Neural cell (in vitro differentiated cells): ENCODE results near the gene REV1. TPM values are rescaled to one million over a fixed set of nuclear protein-coding genes. Genes with fewer than 3 reads are reported as not detected.

ENCODE experiments used
- H2AFZ ChIP-seq: fragments of 200-600, 300-800 bp; sonication (generic), shearing (Covaris generic); 2 replicates; pipeline ENCODE4 v1.6.0; 2014; ENCODE audit warnings: low read depth, mild to moderate bottlenecking, antibody characterized with exemption, low read length, moderate library complexity
- H3F3A ChIP-seq: fragments of 200-600 bp; shearing (Covaris generic); 2 replicates; pipeline ENCODE4 v1.6.1; 2016; ENCODE audit warnings: mild to moderate bottlenecking, moderate library complexity, mixed read lengths, antibody characterized with exemption, low read length; ENCODE audit not compliant: insufficient read depth, poor library complexity, severe bottlenecking
- H3K27ac ChIP-seq: fragments of 200-600, 300-800 bp; sonication (generic), shearing (Covaris generic); 2 replicates; pipeline ENCODE4 v1.5.1; 2014; ENCODE audit warnings: mild to moderate bottlenecking, low read length, moderate library complexity
- H3K27me3 ChIP-seq: fragments of 300-800, 200-600 bp; sonication (generic), shearing (Covaris generic); 2 replicates; pipeline ENCODE4 v1.6.0; 2014; ENCODE audit warnings: mild to moderate bottlenecking, low read depth, low read length, moderate library complexity; ENCODE audit not compliant: insufficient read depth
- H3K36me3 ChIP-seq: fragments of 300-800, 200-600 bp; sonication (generic), shearing (Covaris generic); 2 replicates; pipeline ENCODE4 v1.5.1; 2014; ENCODE audit warnings: mild to moderate bottlenecking, antibody characterized with exemption, low read length, moderate library complexity; ENCODE audit not compliant: insufficient read depth
- H3K4me2 ChIP-seq: fragments of 300-800, 200-600 bp; sonication (generic), shearing (Covaris generic); 2 replicates; pipeline ENCODE4 v1.6.0; 2014; ENCODE audit warnings: mild to moderate bottlenecking, low read length
- H3K4me3 ChIP-seq: fragments of 300-800, 200-600 bp; sonication (generic), shearing (Covaris generic); 2 replicates; pipeline ENCODE4 v1.5.1; 2014; ENCODE audit warnings: mild to moderate bottlenecking, low read length, moderate library complexity
- H3K79me2 ChIP-seq: fragments of 200-600 bp; shearing (Covaris generic); replicated peaks from 2 replicates; pipeline ENCODE4 v1.6.0; 2014; ENCODE audit warnings: mild to moderate bottlenecking, low read length, moderate library complexity; ENCODE audit not compliant: insufficient read depth
- H3K9ac ChIP-seq: fragments of 300-800, 200-600 bp; sonication (generic), shearing (Covaris generic); 2 replicates; pipeline ENCODE4 v1.6.1; 2016; ENCODE audit warnings: mild to moderate bottlenecking, low read length, mixed read lengths
- H3K9me2 ChIP-seq: fragments of 200-600 bp; shearing (Covaris generic); 2 replicates; pipeline ENCODE4 v1.6.1; 2016; ENCODE audit warnings: mild to moderate bottlenecking, low read length, mixed read lengths; ENCODE audit not compliant: insufficient read depth
- H3K9me3 ChIP-seq: fragments of 200-600, 300-800 bp; sonication (generic), shearing (Covaris generic); 2 replicates; pipeline ENCODE4 v1.6.1; 2016; ENCODE audit warnings: mild to moderate bottlenecking, mixed run types, low read length, moderate library complexity, mixed read lengths
- H4K20me1 ChIP-seq: fragments of 200-600 bp; shearing (Covaris generic); 2 replicates; pipeline ENCODE4 v1.6.1; 2016; ENCODE audit warnings: mild to moderate bottlenecking, mixed run types; ENCODE audit not compliant: insufficient read depth
- CTCF ChIP-seq: fragments of 450-650 bp; IDR thresholded peaks from 2 replicates; pipeline ENCODE4 v1.5.1; 2014; ENCODE audit warnings: antibody characterized with exemption, mild to moderate bottlenecking, moderate library complexity; ENCODE audit not compliant: poor library complexity, severe bottlenecking
- EP300 ChIP-seq: fragments of 450-650 bp; conservative IDR thresholded peaks from 2 replicates; pipeline ENCODE4 v1.6.1; 2014; ENCODE audit warnings: antibody characterized with exemption, mild to moderate bottlenecking, moderate library complexity; ENCODE audit not compliant: poor library complexity, severe bottlenecking
- EZH2 ChIP-seq: fragments of 200-600, 300-800 bp; shearing (Covaris generic), sonication (generic); IDR thresholded peaks from 2 replicates; pipeline ENCODE4 v1.6.1; 2014; ENCODE audit warnings: antibody characterized with exemption, low read length, borderline replicate concordance, mild to moderate bottlenecking; ENCODE audit not compliant: insufficient read depth, poor library complexity, severe bottlenecking
- MXI1 ChIP-seq: fragments of 450-650 bp; conservative IDR thresholded peaks from 2 replicates; pipeline ENCODE4 v1.6.1; 2014; ENCODE audit warnings: antibody characterized with exemption, mild to moderate bottlenecking; ENCODE audit not compliant: poor library complexity, severe bottlenecking
- POLR2AphosphoS5 ChIP-seq: IDR thresholded peaks from 2 replicates; pipeline ENCODE4 v1.6.1; 2012
- RAD21 ChIP-seq: fragments of 450-650 bp; conservative IDR thresholded peaks from 2 replicates; pipeline ENCODE4 v1.6.1; 2014; ENCODE audit warnings: antibody characterized with exemption, mild to moderate bottlenecking, moderate library complexity
- REST ChIP-seq: IDR thresholded peaks from 2 replicates; pipeline ENCODE4 v1.6.1; 2012; ENCODE audit warnings: borderline replicate concordance
- SMC3 ChIP-seq: fragments of 450-650 bp; conservative IDR thresholded peaks from 2 replicates; pipeline ENCODE4 v1.6.1; 2014; ENCODE audit warnings: antibody characterized with exemption, mild to moderate bottlenecking, moderate library complexity; ENCODE audit not compliant: poor library complexity
- TAF1 ChIP-seq: IDR thresholded peaks from 2 replicates; pipeline ENCODE4 v1.6.1; 2012; ENCODE audit warnings: low read depth
- polyA plus RNA-seq: library from polyadenylated mRNA; depleted of rRNA; stranded (reverse); fragments of >200 nt; gene quantifications from 2 replicates; pipeline ENCODE4 v1.2.3, GENCODE V29; 2014

The REV1 gene
- polyA plus RNA-seq, 1 donor from 2014 or later: 84.1 TPM

- Histone ChIP-seq H3K9me3 (no peaks in the 10 kb centered on the region), H4K20me1 (no peaks in the 10 kb centered on the region), H2AFZ (no peak overlapping the region), H3K36me3 (peaks cover 26% of the 10 kb centered on the region), H3K4me3 (no peak overlapping the region), H3K79me2 (no peaks in the 10 kb centered on the region), H3K9ac (no peak overlapping the region), H3K9me2 (no peaks in the 10 kb centered on the region), H3K4me2 (no peak overlapping the region), H3K27me3 (no peaks in the 10 kb centered on the region), H3K27ac (no peak overlapping the region), H3F3A (no peaks in the 10 kb centered on the region)
- TF ChIP-seq REST: no peak
- no peak for TF ChIP-seq POLR2AphosphoS5
- TF ChIP-seq EP300: no peak
These were observed 91.5 kb downstream of the REV1 start for GRCh38 chr2:99398303-99398702.

- Histone ChIP-seq H3K27ac (no peak overlapping the region), H3K27me3 (no peaks in the 10 kb centered on the region), H3K4me2 (no peak overlapping the region), H3K9me3 (no peaks in the 10 kb centered on the region), H3F3A (no peaks in the 10 kb centered on the region), H3K36me3 (peaks cover 18% of the 10 kb centered on the region), H2AFZ (no peak overlapping the region), H3K9ac (no peak overlapping the region), H3K4me3 (no peak overlapping the region), H3K9me2 (no peaks in the 10 kb centered on the region), H4K20me1 (no peaks in the 10 kb centered on the region), H3K79me2 (no peaks in the 10 kb centered on the region)
- TF ChIP-seq MXI1 (no peak), EZH2 (no peak), REST (no peak), SMC3 (no peak), POLR2AphosphoS5 (no peak), EP300 (no peak), CTCF (no peak), RAD21 (no peak), TAF1 (no peak)
These were observed 92.4 kb downstream of the REV1 start for GRCh38 chr2:99397266-99397920.
